Stimulated activated CD8-positive, alpha-beta memory T cell treated with anti-CD3 and anti-CD28 coated beads, Interleukin-4, amount 100 ng/mL, for 4 hours (primary cell): Measurements from ENCODE around the gene SUN3.
"Not testable (repeated sequence)": the region's sequence is repeated elsewhere in the genome, so short reads cannot be mapped to it uniquely, and the experiment has no call there.

Experiments used
- DNase-seq, 2 donors: peaks; one replicate each; pipeline ENCODE4 v3.0.0-alpha.2; 2020; ENCODE audit warnings: low read depth in 2 of 2, low spot score in 1 of 2

The SUN3 gene

GRCh38 chr7:47945261-47946015, 83.5 kb downstream of the SUN3 start:
- peak; percentile 17 to 65 for DNase-seq

DNA sequence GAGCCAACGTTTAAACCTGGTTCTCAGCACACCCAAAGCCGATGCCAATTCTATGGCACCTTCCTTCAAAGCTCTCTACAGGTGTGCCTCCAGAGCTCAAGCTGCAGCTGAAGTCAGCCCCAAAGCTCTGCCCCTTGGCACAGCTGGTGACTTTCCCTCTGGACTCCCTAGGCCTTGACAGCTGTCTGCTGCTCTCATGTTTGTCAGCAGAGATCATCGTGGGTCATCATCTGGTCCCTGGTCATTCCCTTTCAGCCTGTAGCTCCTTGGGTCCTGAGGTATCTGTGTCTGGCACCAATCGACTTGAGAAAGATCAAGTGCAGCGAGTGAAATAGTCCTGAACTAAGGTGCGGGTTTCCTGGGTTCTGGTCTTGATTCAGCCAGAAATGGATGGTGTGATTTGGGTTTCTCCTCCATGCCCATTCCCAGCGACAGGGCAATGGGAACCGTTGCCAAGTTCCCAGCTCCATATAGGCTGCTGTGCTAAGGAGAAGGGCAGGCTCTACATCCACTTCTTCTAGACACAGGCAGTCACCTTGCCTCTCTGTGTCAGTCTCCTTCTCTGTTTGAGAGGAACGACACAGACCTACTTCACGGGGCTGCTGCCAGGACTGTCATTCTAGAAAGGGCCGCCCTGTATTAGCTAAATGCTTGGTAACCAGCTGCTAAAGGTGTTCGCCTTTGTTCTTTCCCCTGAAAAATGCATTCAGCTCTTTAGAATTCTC, 84.2 kb downstream of the SUN3 start:
- no peak for DNase-seq

DNA sequence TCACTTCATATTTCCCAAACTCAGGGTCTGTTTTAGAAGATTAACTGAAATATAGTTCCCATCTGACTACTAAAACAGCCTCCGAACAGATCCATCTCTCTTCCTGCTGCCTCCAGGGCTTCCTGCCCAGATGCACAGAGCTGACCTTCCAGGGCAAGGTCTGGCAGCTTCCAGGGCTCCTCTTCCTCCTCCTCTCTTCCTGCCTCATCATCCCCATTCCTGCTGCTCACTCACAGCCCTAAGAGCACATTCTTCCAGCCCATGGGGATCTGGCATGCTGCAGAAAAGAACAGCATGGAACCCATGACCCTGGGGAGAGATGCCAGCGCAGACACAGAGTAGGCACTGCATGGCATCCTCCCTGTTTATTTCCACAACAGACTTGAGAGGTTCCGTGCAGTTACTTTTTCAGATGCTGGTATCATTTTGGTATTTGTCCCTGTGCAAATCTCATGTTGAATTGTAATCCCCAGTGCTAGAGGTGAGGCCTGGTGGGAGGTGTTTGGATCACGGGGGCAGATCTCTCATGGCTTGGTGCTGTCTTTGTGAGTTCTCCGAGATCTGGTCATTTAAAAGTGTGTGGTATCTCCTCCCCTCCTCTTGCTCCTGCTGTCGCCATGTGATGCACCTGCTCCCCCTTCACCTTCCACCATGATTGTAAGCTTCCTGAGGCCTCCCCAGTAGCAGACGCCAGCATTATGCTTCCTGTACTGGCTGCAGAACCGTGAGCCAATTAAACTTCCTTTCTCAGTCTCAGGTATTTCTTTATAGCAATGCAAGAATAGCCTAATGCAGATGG, 85.0 kb downstream of the SUN3 start:
- DNase-seq, result no peak

- not testable (repeated sequence) for DNase-seq
Observed at GRCh38 chr7:47942651-47943050, 86.3 kb downstream of the SUN3 start.

- DNase-seq, result no peak
Observed at GRCh38 chr7:47942132-47942531, 86.8 kb downstream of the SUN3 start.

DNA sequence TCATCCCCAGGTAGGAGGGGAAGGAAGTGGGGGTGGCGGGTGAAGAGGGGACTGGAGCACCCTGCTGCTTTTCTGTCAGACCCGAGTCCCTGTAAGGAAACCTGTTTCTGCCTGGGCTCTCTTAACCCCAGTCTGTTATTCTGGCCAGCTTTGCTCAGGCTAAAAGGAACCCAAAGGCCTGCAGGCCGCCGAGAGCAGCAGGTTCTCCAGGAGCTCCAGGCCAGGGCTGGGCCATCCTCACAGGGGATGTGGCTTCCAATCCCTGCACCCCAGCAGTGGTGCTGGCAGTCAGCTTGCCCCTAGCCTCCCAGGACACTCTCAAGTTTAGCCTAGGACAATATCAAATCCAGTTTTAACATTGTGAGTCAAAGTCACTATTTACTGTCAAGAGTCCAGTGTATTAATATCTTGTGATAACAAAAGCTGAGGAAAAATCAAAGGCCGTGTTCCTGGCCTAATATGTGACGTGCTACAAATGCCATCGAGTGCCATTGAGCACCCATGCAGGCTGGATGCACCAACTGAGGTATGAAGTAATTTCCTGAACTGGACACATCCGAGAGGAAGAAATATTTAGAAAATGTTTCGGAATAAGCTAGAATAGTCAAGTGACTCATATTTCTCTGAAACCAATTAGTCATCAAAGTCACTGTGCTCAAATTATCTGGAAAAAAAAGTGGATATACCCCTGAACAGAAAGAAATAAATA, 87.6 kb downstream of the SUN3 start:
- no peak for DNase-seq

DNA sequence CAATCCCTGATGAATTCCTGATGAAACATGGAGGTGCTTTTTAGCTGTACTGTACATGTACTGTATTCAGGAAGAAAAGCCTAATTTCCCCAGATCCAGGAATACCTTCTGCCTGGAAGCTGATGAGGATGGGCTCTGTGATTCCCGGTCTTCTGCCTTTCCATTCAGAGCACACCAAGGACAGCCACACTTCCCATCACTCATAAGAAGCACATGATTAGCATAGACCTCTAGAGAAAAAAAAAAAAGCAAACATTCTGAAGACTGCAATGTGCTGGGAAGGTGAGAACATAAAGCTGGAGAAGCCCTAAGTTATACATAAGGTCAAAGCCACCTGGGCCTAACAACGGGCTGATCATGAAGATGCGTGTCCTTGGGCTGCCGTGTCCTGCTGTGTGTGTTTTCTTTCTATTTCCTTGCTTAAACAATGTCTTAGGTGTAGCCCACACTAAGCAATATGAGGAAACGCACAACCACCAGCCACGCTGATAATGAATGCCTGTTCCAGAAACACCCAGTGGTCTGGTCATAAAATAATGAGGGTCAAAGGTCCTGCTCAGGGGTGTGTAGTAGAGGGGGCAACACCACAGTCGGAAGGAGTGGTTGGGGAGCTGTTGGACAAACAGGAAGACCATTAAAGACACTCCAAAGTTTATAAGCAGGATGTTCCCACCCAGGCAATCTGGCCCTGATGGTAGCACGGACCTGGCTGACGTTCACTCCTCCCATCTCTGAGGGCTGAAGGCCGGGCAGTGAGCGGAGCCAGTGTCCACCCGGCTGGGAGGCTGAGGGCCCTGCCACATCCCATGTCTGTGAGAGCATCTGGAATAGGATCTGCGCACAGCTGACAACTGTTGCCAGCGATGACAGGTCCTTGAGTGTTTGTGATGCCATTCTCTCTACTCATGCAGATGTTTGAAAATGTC, 88.6 kb downstream of the SUN3 start:
- no peak for DNase-seq

DNA sequence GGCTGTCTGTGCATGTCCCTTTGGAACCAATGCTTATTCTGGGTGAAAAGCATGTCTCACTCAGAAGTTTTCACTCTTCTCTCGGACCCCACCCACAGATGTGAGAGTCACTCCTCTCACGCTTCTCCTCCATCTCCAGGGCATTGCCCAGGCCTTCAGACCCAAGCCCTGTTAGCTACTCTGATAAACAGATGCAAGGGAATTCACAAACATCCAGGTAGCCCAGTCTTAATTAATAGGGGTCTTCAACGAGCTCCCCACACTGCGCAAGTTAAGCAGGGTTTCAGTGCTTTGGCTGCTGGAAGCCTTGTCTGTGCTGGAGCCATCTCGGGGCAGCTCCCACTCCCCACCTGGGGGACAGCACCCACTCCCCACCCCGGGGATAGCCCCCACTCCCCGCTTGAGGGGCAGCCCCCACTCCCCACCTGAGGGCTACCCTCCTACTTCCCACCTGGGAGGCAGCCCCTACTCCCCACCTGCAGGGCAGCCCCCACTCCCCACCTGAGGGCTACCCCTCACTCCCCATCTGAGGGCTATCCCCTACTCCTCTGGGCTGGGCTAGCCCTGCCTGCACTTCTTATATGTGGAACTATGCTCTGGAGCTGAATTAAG, 89.4 kb downstream of the SUN3 start:
- DNase-seq, result no peak

- no peak for DNase-seq
Observed at GRCh38 chr7:47938574-47939165, 90.2 kb downstream of the SUN3 start.

DNA sequence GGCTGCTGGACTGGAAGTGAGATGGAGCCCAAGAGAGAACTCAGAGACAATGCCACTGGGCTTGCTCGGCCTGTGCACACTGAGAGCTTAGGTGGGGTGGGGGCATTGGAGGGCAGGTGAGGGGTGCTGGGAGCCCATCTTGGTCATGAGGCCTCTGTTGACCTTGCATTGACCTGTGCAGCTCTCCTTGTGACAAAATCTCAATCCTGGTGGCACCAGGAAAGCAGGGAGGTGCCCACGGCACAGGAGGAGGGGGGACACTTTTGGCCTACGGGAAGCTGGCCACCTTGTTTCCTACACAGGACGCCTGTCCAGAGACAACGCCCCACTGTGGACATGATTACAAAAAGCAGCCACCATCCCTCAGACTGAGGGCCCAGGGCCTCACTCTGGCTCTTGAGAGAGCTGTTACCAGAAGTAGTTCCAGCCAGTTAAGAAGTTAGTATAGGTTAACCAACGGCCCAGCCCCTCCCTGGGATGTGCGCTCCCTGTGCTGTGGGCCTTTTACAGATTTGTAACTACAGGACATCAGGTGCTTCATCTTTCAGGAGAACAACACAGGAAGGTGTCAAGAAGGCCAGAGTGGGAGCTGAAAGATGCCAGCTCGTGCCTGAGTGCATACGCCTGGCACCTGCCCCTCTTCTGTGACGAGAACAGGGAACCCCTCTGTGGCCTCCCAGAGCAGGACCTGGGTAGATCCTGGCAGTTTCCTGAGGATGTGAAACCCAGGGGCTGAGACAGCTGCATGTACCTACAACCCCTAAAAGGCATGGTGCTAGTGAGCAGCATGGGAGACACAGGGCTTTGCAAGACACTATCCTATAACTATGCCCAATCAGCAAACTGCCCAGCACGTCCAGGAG, 91.0 kb downstream of the SUN3 start:
- no peak for DNase-seq
